Liver (tissue), 9 donors: ENCODE results near the gene MAP3K3. TPM values are rescaled to one million over a fixed set of nuclear protein-coding genes. Genes with fewer than 3 reads are reported as not detected.

ENCODE experiments used
- DNase-seq: peaks from one replicate; pipeline ENCODE4 v3.0.0-alpha.2; 2017; ENCODE audit warnings: low spot score
- H3K27ac ChIP-seq, 2 donors: one replicate each; pipeline ENCODE4 v1.7.0; 2013; ENCODE audit warnings: inconsistent platforms in 2 of 2, low read length in 2 of 2, control low read depth in 1 of 2, low read depth in 1 of 2, mild to moderate bottlenecking in 1 of 2
- H3K27me3 ChIP-seq, 4 donors: one replicate each; pipeline versions ENCODE4 v1.6.1 to v1.7.0; 2013; ENCODE audit warnings: low read length in 3 of 4, inconsistent platforms in 1 of 4, mild to moderate bottlenecking in 1 of 4, moderate library complexity in 1 of 4; ENCODE audit not compliant: control insufficient read depth in 4 of 4, insufficient read depth in 4 of 4
- H3K36me3 ChIP-seq, 4 donors: one replicate each; pipeline versions ENCODE4 v1.6.1 to v1.7.0; 2013; ENCODE audit warnings: low read length in 3 of 4, mild to moderate bottlenecking in 3 of 4, low read depth in 1 of 4, moderate library complexity in 1 of 4; ENCODE audit not compliant: control insufficient read depth in 4 of 4, insufficient read depth in 3 of 4
- H3K4me1 ChIP-seq, 4 donors: one replicate each; pipeline versions ENCODE4 v1.6.1 to v1.7.0; 2013; ENCODE audit warnings: low read length in 3 of 4, mild to moderate bottlenecking in 3 of 4, moderate library complexity in 1 of 4; ENCODE audit not compliant: control insufficient read depth in 4 of 4, insufficient read depth in 4 of 4
- H3K4me3 ChIP-seq, 3 donors: one replicate each; pipeline versions ENCODE4 v1.6.1 to v1.7.0; 2013; ENCODE audit warnings: low read length in 3 of 3, control low read depth in 1 of 3, low read depth in 1 of 3, mild to moderate bottlenecking in 1 of 3
- H3K9ac ChIP-seq, 2 donors: one replicate each; pipeline ENCODE4 v1.7.0; 2013; ENCODE audit warnings: low read length in 2 of 2, mild to moderate bottlenecking in 2 of 2, moderate library complexity in 2 of 2, control low read depth in 1 of 2, low read depth in 1 of 2
- H3K9me3 ChIP-seq, 4 donors: one replicate each; pipeline versions ENCODE4 v1.6.1 to v1.7.0; 2013; ENCODE audit warnings: low read length in 3 of 4; ENCODE audit not compliant: control insufficient read depth in 4 of 4
- ATF3 ChIP-seq: IDR thresholded peaks from 2 replicates; pipeline ENCODE4 v1.6.1; 2016; ENCODE audit warnings: antibody characterized with exemption
- CTCF ChIP-seq: fragments of 150-350 bp; IDR thresholded peaks from 2 replicates; pipeline ENCODE4 v1.5.1; 2017; ENCODE audit warnings: improper control_type of control experiment, low read depth, low read length; ENCODE audit not compliant: missing input control
- EGR1 ChIP-seq, 2 donors: IDR thresholded peaks; 2 replicates each; pipeline ENCODE4 v1.6.1; 2016 to 2018; ENCODE audit warnings: antibody characterized with exemption in 2 of 2, low read depth in 2 of 2
- FOXA1 ChIP-seq: IDR thresholded peaks from 2 replicates; pipeline ENCODE4 v1.6.1; 2016; ENCODE audit warnings: antibody characterized with exemption
- FOXA2 ChIP-seq: IDR thresholded peaks from 2 replicates; pipeline ENCODE4 v1.6.1; 2016; ENCODE audit warnings: antibody characterized with exemption
- HNF4A ChIP-seq, 2 donors: conservative IDR thresholded peaks; 2 replicates each; pipeline ENCODE4 v1.6.1; 2016; ENCODE audit warnings: antibody characterized with exemption in 2 of 2, mild to moderate bottlenecking in 2 of 2
- HNF4G ChIP-seq: IDR thresholded peaks from 2 replicates; pipeline ENCODE4 v1.6.1; 2016; ENCODE audit warnings: antibody characterized with exemption
- JUND ChIP-seq, 2 donors: IDR thresholded peaks; 2 replicates each; pipeline ENCODE4 v1.6.1; 2016; ENCODE audit warnings: antibody characterized with exemption in 2 of 2
- MAX ChIP-seq: IDR thresholded peaks from 2 replicates; pipeline ENCODE4 v1.6.1; 2016; ENCODE audit warnings: antibody characterized with exemption
- NR2F2 ChIP-seq: IDR thresholded peaks from 2 replicates; pipeline ENCODE4 v1.6.1; 2016; ENCODE audit warnings: antibody characterized with exemption
- RAD21 ChIP-seq, 2 donors: IDR thresholded peaks; 2 replicates each; pipeline ENCODE4 v1.6.1; 2016; ENCODE audit warnings: antibody characterized with exemption in 2 of 2, mild to moderate bottlenecking in 2 of 2
- REST ChIP-seq: IDR thresholded peaks from 2 replicates; pipeline ENCODE4 v1.6.1; 2016; ENCODE audit warnings: antibody characterized with exemption, mild to moderate bottlenecking
- RXRA ChIP-seq, 2 donors: IDR thresholded peaks; 2 replicates each; pipeline ENCODE4 v1.6.1; 2017 to 2018; ENCODE audit warnings: antibody characterized with exemption in 2 of 2, mild to moderate bottlenecking in 1 of 2
- SP1 ChIP-seq: IDR thresholded peaks from 2 replicates; pipeline ENCODE4 v1.6.1; 2018; ENCODE audit warnings: antibody characterized with exemption, mild to moderate bottlenecking
- TAF1 ChIP-seq: conservative IDR thresholded peaks from 2 replicates; pipeline ENCODE4 v1.6.1; 2016; ENCODE audit warnings: antibody characterized with exemption, mild to moderate bottlenecking
- YY1 ChIP-seq: IDR thresholded peaks from 2 replicates; pipeline ENCODE4 v1.6.1; 2016; ENCODE audit warnings: antibody characterized with exemption, mild to moderate bottlenecking
- ZBTB33 ChIP-seq: IDR thresholded peaks from 2 replicates; pipeline ENCODE4 v1.6.1; 2016; ENCODE audit warnings: antibody characterized with exemption
- WGBS: extraction: QIAGEN DNeasy Blood & Tissue Kit; methylation state at CpG from one replicate; pipeline ENCODE4 v1.1.7; 2013; 5-methylcytosine and 5-hydroxymethylcytosine counted together
- polyA plus RNA-seq, 2 donors: library from polyadenylated mRNA; stranded (reverse) in 1 of 2; unstranded in 1 of 2; fragments of 200-250 nt in 1 of 2; fragments of >200 nt in 1 of 2; fragmentation: Nextera tagmentation in 1 of 2; extraction: Ambion mirVana in 1 of 2; gene quantifications; one replicate each; pipeline versions ENCODE4 v1.2.1 to v1.2.3, GENCODE V29; 2013 to 2015
- total RNA-seq, 2 donors: library from RNA; depleted of rRNA; stranded (reverse); fragments of >200 nt; gene quantifications; one replicate each; pipeline ENCODE4 v1.2.3, GENCODE V29; 2014
- donor health status: healthy.
- donor health status: healthy.
- donor health status: healthy.
- donor health status: healthy.
- donor health status: healthy.

Gene MAP3K3
- total and polyA plus RNA-seq, 4 donors, result 3.9 to 28.7 (median 11.0) TPM

GRCh38 chr17:63573634-63574033 lies 48.6 kb upstream of the MAP3K3 start:
- no peak overlapping the region for H3K9ac ChIP-seq
- no peaks in the 10 kb centered on the region for H3K27me3 ChIP-seq
- peak; percentile 40 for TF ChIP-seq CTCF
- TF ChIP-seq SP1, result no peak
- TF ChIP-seq RAD21 (IDR thresholded peaks at IDR 0.05), result peak; percentile 46 to 65
- DNase-seq, result no peak
- H3K4me3 ChIP-seq, result no peak overlapping the region
- no peaks in the 10 kb centered on the region for H3K36me3 ChIP-seq
- peaks cover 0 to 2% (median 0%) of the 10 kb centered on the region in 4 donors for H3K4me1 ChIP-seq
- no peaks in the 10 kb centered on the region for H3K9me3 ChIP-seq
- H3K27ac ChIP-seq, result no peak overlapping the region
- WGBS, result 82% methylated on average over 5 of the region's 5 CpGs

- Histone ChIP-seq H3K9me3 (no peaks in the 10 kb centered on the region), H3K27me3 (no peaks in the 10 kb centered on the region), H3K9ac (no peak overlapping the region), H3K4me3 (no peak overlapping the region), H3K36me3 (peaks cover 0 to 26% (median 15%) of the 10 kb centered on the region in 4 donors), H3K4me1 (no peaks in the 10 kb centered on the region), H3K27ac (no peak overlapping the region)
- DNase-seq, result no peak
- TF ChIP-seq CTCF, result no peak
- no peak for TF ChIP-seq FOXA1
- no peak for TF ChIP-seq NR2F2
- no peak for TF ChIP-seq FOXA2
- no peak for TF ChIP-seq SP1
- TF ChIP-seq YY1, result no peak
- TF ChIP-seq RXRA (IDR thresholded peaks at IDR 0.05), result no peak
- TF ChIP-seq REST, result no peak
- no peak for TF ChIP-seq JUND (IDR thresholded peaks at IDR 0.05)
- no peak for TF ChIP-seq MAX
- no peak for TF ChIP-seq HNF4A (conservative IDR thresholded peaks at IDR 0.05)
- no peak for TF ChIP-seq ATF3
- TF ChIP-seq TAF1, result no peak
- no peak for TF ChIP-seq EGR1 (IDR thresholded peaks at IDR 0.05; ENCODE audit: low read depth in 2 of 2)
- TF ChIP-seq HNF4G, result no peak
- TF ChIP-seq ZBTB33, result no peak
- TF ChIP-seq RAD21 (IDR thresholded peaks at IDR 0.05), result no peak
- 92% methylated on average over 7 of the region's 7 CpGs for WGBS
Measured at GRCh38 chr17:63578027-63578768, 44.0 kb upstream of the MAP3K3 start.
